Measurements from ENCODE around the gene TCL1B. TPM values are rescaled to one million over a fixed set of nuclear protein-coding genes. Genes with fewer than 3 reads are reported as not detected.

The TCL1B gene
- total RNA-seq, 1 experiment from 2014 or later = 3.6 TPM

GRCh38 chr14:95679148-95679815 lies 6.9 kb upstream of the TCL1B start:
- Mint-ChIP-seq H3K4me3 (no peak overlapping the region), H3K4me1 (peaks cover 21 to 29% of the 10 kb centered on the region in 2 experiments), H3K9me3 (peaks cover 9 to 11% of the 10 kb centered on the region in 2 experiments), H3K36me3 (ENCODE audit: insufficient read depth in 1 of 3, low read depth in 3 of 3) (peaks cover 2 to 16% (median 9%) of the 10 kb centered on the region in 3 experiments; a peak in 4 of 7 replicates), H3K27me3 (ENCODE audit: low read depth) (peaks cover 52% of the 10 kb centered on the region), H3K27ac (no peak overlapping the region)
- Histone ChIP-seq H3K79me2 (ENCODE audit: insufficient read depth, low read length) (no peaks in the 10 kb centered on the region), H3K23me2 (ENCODE audit: insufficient read length, low read depth, low read length, poor library complexity, severe bottlenecking) (no peaks in the 10 kb centered on the region), H2BK15ac (ENCODE audit: low read depth, low read length) (no peak overlapping the region), H3K9me3 (ENCODE audit: control insufficient read depth, low read depth, low read length) (no peaks in the 10 kb centered on the region), H2AK5ac (ENCODE audit: insufficient read length, low read length) (no peak overlapping the region), H2BK12ac (ENCODE audit: insufficient read length, low read depth, low read length) (no peak overlapping the region), H2BK5ac (ENCODE audit: insufficient read length, low read length) (no peak overlapping the region), H3K27ac (ENCODE audit: insufficient read length, low read depth, low read length) (no peak overlapping the region), H3K14ac (ENCODE audit: insufficient read depth, low read length) (no peak overlapping the region), H3K56ac (ENCODE audit: insufficient read length, low read depth, low read length) (no peak overlapping the region), H3K4me1 (ENCODE audit: insufficient read depth, low read length) (peaks cover 4% of the 10 kb centered on the region), H2AFZ (ENCODE audit: low read length) (no peak overlapping the region), H4K8ac (replicated peaks; ENCODE audit: insufficient read length, low read depth, low read length) (no peak overlapping the region), H3K23ac (ENCODE audit: insufficient read length, low read depth, low read length) (no peak overlapping the region), H3T11ph (ENCODE audit: low read length) (no peak overlapping the region), H3K18ac (ENCODE audit: insufficient read length, low read depth, low read length) (no peak overlapping the region), H4K91ac (ENCODE audit: insufficient read length, low read depth, low read length) (no peak overlapping the region), H3K4ac (ENCODE audit: low read depth, low read length) (no peak overlapping the region), H2BK120ac (ENCODE audit: low read depth, low read length, poor library complexity, severe bottlenecking) (no peak overlapping the region), H3K9ac (ENCODE audit: extremely low read depth, insufficient read length, low read length) (no peak overlapping the region), H2BK20ac (ENCODE audit: low read depth, low read length, poor library complexity, severe bottlenecking) (no peak overlapping the region), H3K27me3 (ENCODE audit: insufficient read depth, low read length) (no peaks in the 10 kb centered on the region), H3K4me2 (ENCODE audit: insufficient read depth, insufficient read length, low read length) (no peak overlapping the region), H4K20me1 (ENCODE audit: control insufficient read depth, insufficient read depth, insufficient read length) (no peaks in the 10 kb centered on the region), H4K5ac (ENCODE audit: insufficient read length, low read depth, low read length) (no peak overlapping the region), H3K79me1 (ENCODE audit: insufficient read depth, low read depth, low read length, poor library complexity, severe bottlenecking) (no peaks in the 10 kb centered on the region)
- no CpG with 5 or more reads among the region's 4 CpGs for WGBS (ENCODE audit: extremely low coverage, insufficient read length, low lambda C conversion rate)
- no peak for DNase-seq
- TF ChIP-seq CTCF (conservative IDR thresholded peaks at IDR 0.05) = no peak
